ENCODE data around the gene STPG1. TPM values are rescaled to one million over a fixed set of nuclear protein-coding genes. Genes with fewer than 3 reads are reported as not detected.

STPG1 gene
- total and polyA plus RNA-seq, 2 of the 13 experiments (the other 11 are each of a cell fraction or from before 2014, with no cell fraction given) = 3.4 to 4.3 TPM

DNA sequence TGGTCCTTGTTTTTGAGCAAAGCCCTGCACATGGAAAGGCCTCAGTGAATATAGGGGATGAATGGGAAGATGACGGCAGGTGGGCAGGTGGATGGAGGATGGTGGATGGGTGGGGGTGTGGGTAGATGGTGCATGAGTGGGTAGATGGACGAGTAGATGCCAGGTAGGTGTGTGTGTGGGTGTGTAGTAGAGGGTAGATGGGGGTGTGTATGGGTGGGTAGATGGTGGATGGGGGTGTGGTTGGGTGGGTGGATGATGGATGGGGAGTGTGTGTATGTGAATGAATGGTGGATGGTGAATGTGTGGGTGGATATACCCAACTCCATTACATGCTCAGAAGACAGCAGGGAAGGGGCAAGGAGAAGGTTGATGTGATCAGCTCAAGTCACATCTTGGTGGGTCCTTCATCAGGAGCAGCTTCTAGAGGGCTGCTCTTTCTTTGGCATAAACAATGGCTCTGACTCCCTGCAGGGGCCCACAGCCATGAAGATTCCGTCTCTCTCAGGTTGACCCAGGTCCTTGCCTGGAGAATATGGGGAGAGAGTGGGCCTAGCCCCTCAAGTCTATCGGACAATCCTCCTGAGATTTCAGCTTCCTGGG, 60.2 kb downstream of the STPG1 start (continued):
- TF ChIP-seq, protein P1, sequence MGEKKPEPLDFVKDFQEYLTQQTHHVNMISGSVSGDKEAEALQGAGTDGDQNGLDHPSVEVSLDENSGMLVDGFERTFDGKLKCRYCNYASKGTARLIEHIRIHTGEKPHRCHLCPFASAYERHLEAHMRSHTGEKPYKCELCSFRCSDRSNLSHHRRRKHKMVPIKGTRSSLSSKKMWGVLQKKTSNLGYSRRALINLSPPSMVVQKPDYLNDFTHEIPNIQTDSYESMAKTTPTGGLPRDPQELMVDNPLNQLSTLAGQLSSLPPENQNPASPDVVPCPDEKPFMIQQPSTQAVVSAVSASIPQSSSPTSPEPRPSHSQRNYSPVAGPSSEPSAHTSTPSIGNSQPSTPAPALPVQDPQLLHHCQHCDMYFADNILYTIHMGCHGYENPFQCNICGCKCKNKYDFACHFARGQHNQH (CRISPR knock-in tag; IDR thresholded peaks at IDR 0.05) = no peak
- TF ChIP-seq ZNF850 (CRISPR knock-in tag; conservative IDR thresholded peaks at IDR 0.05) (no peak), ZNF205 (CRISPR knock-in tag; IDR thresholded peaks at IDR 0.05) (no peak), TCF7L2 (IDR thresholded peaks at IDR 0.05; ENCODE audit: low read depth, low read length) (no peak), KMT2A (CRISPR knock-in tag; IDR thresholded peaks at IDR 0.05) (no peak), MBNL3 (CRISPR knock-in tag; conservative IDR thresholded peaks at IDR 0.05) (no peak), ZNF720 (CRISPR knock-in tag; IDR thresholded peaks at IDR 0.05) (no peak), TRIM24 (CRISPR knock-in tag; IDR thresholded peaks at IDR 0.05) (no peak), ZNF136 (CRISPR knock-in tag; IDR thresholded peaks at IDR 0.05; ENCODE audit: low read depth) (no peak), RNF2 (conservative IDR thresholded peaks at IDR 0.05; ENCODE audit: low read depth) (no peak), HMGA1 (CRISPR knock-in tag; conservative IDR thresholded peaks at IDR 0.05) (no peak)
- TF ChIP-seq, protein P2, sequence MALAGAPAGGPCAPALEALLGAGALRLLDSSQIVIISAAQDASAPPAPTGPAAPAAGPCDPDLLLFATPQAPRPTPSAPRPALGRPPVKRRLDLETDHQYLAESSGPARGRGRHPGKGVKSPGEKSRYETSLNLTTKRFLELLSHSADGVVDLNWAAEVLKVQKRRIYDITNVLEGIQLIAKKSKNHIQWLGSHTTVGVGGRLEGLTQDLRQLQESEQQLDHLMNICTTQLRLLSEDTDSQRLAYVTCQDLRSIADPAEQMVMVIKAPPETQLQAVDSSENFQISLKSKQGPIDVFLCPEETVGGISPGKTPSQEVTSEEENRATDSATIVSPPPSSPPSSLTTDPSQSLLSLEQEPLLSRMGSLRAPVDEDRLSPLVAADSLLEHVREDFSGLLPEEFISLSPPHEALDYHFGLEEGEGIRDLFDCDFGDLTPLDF (CRISPR knock-in tag; IDR thresholded peaks at IDR 0.05) = no peak
- TF ChIP-seq, protein P3, sequence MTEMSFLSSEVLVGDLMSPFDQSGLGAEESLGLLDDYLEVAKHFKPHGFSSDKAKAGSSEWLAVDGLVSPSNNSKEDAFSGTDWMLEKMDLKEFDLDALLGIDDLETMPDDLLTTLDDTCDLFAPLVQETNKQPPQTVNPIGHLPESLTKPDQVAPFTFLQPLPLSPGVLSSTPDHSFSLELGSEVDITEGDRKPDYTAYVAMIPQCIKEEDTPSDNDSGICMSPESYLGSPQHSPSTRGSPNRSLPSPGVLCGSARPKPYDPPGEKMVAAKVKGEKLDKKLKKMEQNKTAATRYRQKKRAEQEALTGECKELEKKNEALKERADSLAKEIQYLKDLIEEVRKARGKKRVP (CRISPR knock-in tag; IDR thresholded peaks at IDR 0.05) = no peak

Measured in HepG2 (cell line).